ENCODE measurements around the gene SLC25A21.

SLC25A21 gene

DNA sequence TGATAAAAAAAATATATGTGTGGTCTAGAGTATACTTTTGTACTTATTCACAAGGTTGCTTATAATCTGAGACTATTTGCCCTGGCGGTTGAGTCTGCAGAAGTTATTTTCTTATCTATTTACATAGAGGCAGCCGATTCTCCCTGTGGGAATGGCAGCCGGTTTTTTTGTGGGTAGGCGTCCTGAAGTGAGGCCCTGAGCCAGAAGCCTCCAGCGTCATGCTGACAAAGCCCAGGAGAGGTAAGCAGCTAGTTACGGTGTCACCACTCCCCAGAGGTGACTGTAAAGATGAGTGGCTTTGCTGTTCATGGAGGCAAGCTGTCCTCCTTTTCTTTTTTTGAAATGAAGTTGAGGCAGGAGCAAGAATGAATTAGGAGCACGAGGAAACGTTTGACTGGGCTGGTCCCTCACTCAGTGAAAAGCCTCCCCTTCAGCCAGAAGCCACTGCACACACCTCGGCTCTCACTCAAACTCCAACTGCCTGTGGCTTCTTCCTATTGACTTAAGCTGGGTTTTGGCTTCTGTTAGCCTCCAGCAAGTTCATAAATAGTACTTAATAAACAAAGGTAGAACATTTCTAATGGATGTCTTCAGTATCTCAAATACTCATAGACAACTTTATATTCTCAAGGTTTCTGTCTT is 489.2 kb downstream of the SLC25A21 start:
- no peak for DNase-seq

- DNase-seq, result no peak
Observed at GRCh38 chr14:36682338-36682737, 490.1 kb downstream of the SLC25A21 start.

DNA sequence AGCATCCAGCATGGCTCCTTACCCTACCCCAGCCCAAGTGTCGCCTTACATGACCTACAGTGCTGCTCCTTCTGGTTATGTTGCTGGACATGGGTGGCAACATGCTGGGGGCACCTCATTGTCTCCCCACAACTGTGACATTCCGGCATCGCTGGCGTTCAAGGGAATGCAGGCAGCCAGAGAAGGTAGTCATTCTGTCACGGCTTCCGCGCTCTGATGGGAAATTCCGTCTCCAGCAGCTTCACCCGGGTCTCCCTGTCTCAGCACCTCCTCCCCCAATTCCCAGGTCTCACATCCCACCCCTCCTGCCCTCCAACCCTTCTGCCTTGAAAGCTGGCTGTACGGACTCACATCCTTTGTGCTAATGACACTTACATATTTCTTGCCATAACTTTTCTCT is 496.2 kb downstream of the SLC25A21 start:
- no peak for DNase-seq

DNA sequence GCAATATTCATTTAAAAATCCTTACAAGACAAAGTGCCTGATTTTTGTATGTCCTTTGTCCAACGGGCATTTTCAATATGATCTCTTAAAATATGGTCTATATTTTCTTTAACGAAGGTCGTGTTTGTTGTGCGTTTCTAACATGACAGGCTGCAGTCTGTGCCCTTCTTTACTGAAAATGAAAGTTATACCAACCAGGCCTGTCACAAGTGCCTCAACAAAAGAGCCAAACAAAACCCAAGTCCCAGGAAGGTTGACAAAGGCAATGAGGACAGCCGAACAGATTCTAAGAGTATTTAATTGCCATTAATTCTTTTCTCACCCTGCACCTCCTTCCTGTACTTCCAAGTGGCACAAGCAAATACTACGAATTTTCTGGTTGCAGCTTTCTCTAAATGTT is 496.8 kb downstream of the SLC25A21 start:
- DNase-seq, result no peak

GRCh38 chr14:36674659-36675058 is 497.7 kb downstream of the SLC25A21 start:
- no peak for DNase-seq

- DNase-seq, result peak; percentile 37
Observed at GRCh38 chr14:36672095-36672494, 500.3 kb downstream of the SLC25A21 start.

DNA sequence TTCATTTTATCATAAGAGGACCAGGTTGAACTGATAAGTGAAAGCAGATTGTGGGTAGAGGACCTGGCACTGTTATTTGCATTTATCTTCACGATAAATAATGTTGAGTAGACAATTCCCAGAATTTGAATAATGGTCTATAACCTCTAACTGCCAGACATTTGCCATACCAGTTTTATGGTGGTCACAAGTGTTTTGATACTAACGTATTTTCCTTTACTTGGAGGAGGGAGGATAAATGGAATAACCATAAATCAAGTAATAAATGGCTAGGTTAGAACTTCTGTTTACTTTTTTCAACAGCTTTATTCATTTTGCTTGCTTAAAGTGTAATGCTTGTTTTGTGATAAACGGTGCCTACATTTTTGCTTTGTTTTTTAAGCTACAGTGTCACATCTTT is 501.3 kb downstream of the SLC25A21 start:
- DNase-seq, result no peak

DNA sequence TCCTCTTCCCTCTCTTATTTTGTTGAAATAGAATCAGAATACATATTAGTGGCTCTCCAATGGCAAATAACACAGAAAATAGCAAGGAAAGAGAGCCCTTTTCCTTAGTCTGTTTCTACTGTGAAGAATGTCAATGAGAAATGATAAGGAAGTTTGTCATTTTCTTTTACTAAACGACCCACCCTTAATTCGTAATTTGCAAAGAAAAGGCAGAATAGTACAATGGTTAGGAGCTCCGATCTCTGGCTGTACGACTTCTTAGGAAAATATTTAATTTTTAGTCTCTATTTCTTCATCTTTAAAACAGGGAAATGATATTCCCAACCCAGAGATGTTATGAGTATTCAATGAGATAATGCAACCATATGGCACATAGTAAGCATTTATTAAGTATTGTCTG is 504.7 kb downstream of the SLC25A21 start:
- no peak for DNase-seq

GRCh38 chr14:36666416-36667206 is 505.8 kb downstream of the SLC25A21 start:
- DNase-seq, result no peak

DNA sequence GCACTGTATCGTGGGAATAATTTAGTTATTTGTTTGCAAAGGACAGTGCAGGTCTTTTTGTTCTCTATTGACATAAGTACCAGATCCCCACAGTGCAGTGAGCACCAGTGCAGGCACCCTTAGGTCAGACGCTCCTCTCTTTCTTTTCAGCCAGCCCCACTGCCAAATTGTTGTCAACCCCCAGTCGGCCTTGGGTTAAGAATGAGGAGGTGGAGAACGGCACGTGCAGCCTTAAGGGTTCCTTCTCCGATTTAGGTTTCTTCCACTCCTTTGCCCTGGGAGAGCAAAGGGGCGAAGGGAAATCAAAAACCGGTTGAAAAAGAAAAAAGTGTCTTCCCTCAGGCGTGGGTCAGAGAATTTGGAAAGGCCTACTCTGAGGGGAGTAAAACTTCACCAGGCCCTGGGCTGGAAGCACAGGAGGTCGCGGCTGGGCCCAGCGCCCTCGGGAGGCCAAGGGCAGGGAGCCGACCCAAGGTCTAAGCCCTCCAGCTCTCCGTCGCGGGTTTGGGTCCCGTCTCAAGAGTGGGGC is 506.5 kb downstream of the SLC25A21 start:
- no peak for DNase-seq

GRCh38 chr14:36664322-36665193 is 507.8 kb downstream of the SLC25A21 start:
- no peak for DNase-seq

- DNase-seq, result no peak
Observed at GRCh38 chr14:36663404-36664321, 508.7 kb downstream of the SLC25A21 start.

DNA sequence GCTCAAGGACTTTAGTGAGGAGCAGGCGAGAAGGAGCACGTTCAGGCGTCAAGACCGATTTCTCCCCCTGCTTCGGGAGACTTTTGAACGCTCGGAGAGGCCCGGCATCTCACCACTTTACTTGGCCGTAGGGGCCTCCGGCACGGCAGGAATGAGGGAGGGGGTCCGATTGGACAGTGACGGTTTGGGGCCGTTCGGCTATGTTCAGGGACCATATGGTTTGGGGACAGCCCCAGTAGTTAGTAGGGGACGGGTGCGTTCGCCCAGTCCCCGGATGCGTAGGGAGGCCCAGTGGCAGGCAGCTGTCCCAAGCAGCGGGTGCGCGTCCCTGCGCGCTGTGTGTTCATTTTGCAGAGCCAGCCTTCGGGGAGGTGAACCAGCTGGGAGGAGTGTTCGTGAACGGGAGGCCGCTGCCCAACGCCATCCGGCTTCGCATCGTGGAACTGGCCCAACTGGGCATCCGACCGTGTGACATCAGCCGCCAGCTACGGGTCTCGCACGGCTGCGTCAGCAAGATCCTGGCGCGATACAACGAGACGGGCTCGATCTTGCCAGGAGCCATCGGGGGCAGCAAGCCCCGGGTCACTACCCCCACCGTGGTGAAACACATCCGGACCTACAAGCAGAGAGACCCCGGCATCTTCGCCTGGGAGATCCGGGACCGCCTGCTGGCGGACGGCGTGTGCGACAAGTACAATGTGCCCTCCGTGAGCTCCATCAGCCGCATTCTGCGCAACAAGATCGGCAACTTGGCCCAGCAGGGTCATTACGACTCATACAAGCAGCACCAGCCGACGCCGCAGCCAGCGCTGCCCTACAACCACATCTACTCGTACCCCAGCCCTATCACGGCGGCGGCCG is 509.6 kb downstream of the SLC25A21 start:
- DNase-seq, result no peak

DNA sequence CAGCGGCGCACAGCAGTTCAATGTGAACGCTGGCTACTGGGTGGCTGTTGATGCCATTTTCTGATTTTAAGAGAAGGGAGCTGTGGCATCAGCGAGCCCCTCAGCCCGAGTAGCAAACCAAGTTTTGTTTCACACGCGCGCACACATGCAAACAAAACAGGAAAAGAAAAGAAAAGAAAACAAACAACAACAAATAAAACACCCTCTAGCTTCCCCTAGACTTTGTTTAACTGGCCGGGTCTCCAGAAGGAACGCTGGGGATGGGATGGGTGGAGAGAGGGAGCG is 510.2 kb downstream of the SLC25A21 start:
- no peak for DNase-seq

DNA sequence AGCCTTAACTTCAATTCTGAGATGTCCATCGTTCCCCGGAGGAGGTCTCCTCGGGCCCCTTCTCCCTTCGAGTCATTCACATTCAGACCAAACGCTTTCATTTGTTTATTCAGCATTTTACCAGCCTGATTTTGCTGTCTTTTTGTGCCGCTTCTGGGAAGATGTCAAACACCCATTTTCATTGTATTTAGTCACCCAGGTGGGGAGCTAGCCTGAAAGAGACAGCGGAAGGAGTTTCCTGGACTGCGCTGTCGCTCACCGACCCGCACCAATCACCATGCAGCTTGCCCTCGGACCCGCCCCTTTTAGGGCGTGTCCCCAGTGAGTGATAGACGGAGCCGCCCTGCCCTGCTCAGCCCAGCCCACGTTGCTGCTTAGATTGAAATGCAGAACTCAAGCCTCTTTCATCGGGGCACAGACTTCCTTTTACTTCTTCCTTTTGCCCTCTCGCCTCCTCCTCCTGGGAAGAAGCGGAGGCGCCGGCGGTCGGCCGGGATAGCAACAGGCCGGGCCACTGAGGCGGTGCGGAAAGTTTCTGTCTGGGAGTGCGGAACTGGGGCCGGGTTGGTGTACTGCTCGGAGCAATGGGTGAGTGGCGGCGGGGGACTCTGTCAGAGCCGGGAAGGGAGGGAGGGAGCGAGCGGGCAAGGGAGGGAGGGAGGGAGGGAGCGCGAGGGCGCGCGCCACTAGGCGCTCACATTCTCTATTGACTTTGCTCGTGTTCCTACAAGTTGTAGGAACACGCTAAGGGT is 510.7 kb downstream of the SLC25A21 start, which contains the start of gene PAX9:
TSS of gene PAX9 (plus strand) at position 355 of the 752 bp plus-strand sequence. CDS start at position 585, 230 bp downstream.
- DNase-seq, result peak; percentile 66

- DNase-seq, result no peak
Observed at GRCh38 chr14:36660736-36661505, 511.5 kb downstream of the SLC25A21 start.

DNA sequence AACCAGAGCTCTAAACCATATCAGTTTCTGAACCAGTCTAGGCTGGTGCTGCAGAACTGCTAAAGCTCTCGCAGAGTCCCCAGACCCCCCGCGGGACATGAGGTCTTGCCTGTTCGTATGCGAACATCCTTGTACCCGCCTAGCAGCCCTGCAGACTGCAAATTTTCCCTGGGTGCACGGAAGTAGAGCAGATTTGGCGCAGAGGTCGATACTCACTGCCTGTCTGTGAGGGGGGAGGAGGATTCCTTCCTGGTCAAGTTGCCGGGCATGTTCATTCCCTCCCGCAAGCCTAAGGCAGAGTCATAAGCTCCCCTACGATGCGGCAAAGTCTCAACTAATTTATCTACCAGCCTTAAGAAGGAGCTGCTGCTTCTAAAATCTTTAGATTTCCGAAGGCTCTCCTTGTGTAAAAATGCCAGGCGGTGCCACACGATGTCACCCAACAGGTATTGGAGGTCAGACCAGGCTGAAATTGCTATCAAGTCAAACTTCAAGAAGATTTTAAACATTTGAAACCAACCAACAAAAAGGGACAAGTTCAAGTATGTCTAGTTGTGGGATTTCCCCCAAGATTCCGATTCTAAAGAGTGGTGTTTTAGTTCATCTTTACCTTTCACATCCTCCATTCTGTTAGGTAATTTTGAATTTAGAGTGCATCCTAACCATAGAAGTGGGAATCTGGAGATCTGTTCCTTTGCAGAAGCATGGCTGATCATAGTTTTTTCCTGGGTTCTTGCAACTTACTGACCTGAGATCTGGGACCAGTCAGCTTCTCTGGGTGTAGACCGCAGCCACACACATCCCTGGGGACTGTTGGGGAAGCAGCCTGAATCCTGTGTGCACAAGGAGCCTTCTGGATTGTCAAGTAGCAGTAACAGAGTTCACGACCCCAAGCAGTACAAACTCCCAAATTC is 512.3 kb downstream of the SLC25A21 start:
- DNase-seq, result no peak

DNA sequence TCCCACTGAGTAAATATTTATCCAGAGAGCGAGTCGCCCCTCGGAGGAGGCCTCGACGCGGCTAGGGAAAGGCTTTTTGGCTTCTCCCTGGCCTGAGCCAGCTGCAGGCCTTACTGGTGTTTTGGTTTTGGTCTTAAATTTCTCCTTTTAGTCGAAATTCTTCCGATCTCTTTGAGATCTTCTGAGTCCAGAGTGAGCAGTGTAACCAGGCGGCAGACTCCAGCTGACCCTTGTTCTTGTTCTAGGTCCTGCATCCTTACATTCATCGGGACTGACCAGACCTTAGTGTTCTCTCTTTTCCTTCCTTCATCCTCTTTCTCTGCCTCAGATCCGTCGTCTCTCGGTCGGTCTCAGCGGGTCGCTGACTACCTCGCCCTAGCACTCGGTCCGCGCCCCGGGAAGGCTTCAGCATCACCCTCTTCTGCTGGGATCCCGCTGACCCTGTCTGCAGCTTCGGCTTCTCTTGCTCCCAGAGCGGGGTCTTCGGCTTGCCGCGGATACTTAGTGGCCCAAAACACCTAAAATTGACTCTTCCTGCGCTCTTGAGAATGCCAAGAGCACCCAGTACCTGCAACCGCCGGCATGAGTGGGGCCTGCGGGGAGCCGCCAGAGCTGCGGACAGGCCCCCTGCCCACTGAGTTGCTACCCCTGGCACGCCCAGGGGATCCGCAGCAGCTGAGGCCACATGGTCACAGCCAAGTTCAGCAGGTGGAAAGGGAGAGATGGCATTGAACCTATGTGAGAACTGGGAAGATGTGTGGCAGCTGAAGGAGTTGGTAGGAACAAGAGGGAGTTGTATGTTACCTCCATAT is 513.2 kb downstream of the SLC25A21 start:
- DNase-seq, result no peak

Data from NCI-H2081 treated with DMSO at 0.1 percent for 48 hours (cell line).